A549 treated with AZD2906 at 1 μM for 4 hours (cell line): ENCODE results near the gene C20orf144. TPM values are rescaled to one million over a fixed set of nuclear protein-coding genes. Genes with fewer than 3 reads are reported as not detected.

Source experiments
- total RNA-seq: library from RNA; stranded (reverse); fragments of 200-300 nt; extraction: Qiagen RNA extraction; gene quantifications from 5 replicates; pipeline ENCODE4 v1.2.3, GENCODE V29; 2022

The C20orf144 gene
- total RNA-seq, result 0.08 to 0.13 TPM (median 0.11 TPM) in 3 of 5 replicates, not detected in the others

GRCh38 chr20:33662172-33662571 is at the start of gene C20orf144:
TSS of gene C20orf144 (plus strand) at chr20:33662327. CDS start at chr20:33662346, 19 bp downstream.

DNA sequence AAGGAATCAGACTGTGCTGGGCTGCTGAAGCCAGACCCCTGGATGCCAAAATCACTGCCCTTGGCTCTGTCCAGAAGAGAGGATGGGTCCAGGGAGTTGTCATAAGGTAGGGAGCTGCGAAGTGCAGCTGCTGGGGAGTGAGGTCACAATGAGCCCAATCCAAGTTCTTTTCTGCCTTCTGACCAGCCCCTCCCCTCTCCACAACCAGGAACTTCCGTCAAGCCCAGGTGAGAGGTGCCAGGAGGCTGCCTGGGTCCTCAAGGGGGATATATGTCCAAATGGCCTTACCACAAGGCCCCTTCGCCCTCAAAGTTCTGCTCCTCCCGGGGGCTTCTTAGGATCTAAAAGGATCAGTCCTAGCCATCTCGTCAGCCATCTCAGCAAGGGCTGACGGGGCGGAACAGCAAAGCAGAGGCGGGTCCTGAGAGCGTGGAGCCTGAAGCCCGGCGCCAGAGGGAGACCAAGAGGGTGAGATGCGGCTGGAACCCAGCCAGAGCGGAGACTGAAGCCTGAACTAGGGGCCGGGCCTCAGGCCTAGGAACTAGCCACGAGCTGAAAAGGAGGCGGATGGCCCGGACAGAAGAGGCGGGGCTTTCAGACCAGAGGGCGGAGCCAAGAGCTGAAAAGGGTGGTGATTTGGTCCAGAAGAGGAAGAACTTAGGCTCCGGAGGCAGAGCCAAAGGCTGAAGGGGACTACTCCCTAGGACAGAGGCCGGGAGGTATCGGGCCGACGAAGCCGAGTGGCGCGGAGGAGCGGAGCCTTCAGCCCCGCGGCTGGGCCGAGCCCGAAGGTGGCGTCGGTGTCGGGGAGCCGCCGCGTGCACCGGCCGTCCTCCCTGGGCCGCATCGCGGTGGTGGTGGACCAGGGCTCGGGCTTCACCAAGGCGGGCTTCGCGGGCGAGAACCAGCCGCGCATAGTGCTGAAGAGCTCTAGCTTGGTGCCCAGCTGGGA is 4.4 kb downstream of the C20orf144 start, which contains the start of gene ACTL10:
Gene ACTL10, plus strand, starts transcription at position 651 of the 952 bp plus-strand sequence. CDS start 555 bp downstream, outside the sequence.

DNA sequence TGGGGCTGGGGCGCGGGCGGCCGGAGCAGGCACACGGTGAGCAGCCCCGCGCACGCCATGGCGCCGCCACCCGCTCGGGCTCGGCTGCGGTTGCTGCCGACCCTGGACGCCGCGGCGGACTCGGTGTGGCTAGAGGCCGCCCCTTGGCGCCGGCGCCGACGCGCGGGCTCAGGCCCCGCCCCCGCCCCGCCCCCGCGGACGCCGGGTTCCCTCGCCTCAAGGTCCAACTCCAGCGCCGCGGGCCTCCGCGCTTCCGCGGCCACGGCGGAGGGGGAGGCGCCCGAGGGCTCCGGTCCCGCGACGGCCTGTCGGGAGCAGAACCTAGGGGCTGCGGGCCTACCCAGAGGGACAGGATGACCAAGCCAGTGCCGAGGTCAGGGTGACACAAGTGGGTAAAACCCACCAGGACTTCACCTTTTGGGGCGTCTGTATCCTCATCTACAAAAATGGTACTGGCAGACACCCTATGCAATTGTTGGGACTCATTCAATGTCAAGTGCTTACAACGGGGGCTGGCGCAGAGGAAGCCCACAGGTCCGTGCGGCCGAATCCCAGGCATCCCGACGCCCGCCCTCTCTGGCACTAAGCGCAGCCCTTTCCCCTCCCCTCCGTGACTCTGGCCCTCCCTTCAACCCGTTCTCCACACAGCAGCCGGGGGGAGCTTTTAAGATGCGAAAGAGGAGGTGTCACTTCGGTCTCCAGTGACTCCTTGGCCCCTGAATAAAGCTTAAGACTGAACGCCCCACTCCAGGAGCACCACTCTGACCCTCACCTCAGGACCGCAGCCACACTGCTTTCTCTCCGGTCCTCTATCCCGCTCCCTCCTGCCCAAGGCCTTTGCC is 12.4 kb downstream of the C20orf144 start, which contains the start of gene NECAB3:
Gene NECAB3, minus strand, starts transcription at position 135 of the 842 bp plus-strand sequence. Its CDS starts 76 bp downstream, at position 59.

DNA sequence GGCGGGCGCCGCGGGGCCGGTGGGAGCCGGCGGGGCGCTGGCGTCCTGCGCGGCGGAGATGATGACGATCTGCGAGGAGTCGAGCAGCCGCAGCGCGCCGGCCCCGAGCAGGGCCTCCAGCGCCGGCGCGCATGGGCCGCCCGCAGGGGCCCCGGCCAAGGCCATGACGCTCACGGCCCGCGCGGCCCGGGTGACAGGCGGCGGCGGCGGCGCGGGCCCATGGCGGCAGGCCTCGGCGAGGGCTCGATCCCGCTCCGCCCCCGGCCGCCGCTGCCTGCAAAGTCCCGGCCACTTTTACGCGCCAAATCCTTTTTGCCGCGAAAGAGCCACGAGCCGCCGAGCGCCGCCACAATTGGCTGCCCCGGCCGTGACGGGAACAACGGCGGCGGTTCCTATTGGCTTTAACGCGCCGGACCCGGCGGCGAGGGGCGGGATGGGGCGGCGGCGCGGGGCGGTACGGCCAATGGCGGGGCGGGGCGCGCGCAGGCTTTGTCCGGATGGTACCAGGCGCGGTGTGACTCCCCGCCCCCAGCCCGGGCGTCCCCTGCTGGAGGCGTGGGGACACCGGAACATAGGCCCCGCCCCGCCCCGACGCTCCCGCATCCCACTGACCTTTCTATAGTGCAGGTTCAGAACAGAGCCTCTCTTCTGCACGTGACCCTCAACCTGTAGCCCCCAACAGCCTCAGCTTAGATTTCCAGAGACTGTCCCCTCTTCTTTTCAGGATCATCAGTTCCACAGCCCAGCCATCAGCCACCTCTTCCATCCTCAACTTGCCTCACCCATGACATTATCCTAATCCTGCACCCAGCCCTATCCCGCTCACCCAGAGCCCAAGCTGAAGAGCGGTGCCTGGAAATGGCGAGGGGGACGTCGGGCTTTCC is 24.2 kb downstream of the C20orf144 start, which contains the start of gene E2F1:
Gene E2F1, minus strand, starts transcription at position 286 of the 884 bp plus-strand sequence. Its CDS starts 121 bp downstream, at position 165.

Other genes starting within 250 kb of the C20orf144 start
- 9.4 to 12.1 TPM (median 11.1 TPM) in 5 replicates for gene SNTA1, start 218.6 kb upstream of the C20orf144 start, total RNA-seq
- gene CBFA2T2, start 172.2 kb upstream of the C20orf144 start, total RNA-seq, result 4.4 to 6.2 TPM (median 5.6 TPM) in 5 replicates
- gene ACTL10, start 4.6 kb downstream of the C20orf144 start, total RNA-seq, result not detected in 5 replicates
- gene NECAB3, start 12.1 kb downstream of the C20orf144 start, total RNA-seq, result 8.9 to 12.4 TPM (median 11.6 TPM) in 5 replicates
- gene E2F1, start 24.1 kb downstream of the C20orf144 start, total RNA-seq, result 22.1 to 28.8 TPM (median 28.2 TPM) in 5 replicates
- 5.2 to 7.8 TPM (median 6.5 TPM) in 5 replicates for gene PXMP4, start 58.0 kb downstream of the C20orf144 start, total RNA-seq
- 2.7 to 4.7 TPM (median 3.9 TPM) in 5 replicates for gene ZNF341, start 69.7 kb downstream of the C20orf144 start, total RNA-seq
- 139 to 161 TPM (median 156 TPM) in 5 replicates for gene CHMP4B, start 149.0 kb downstream of the C20orf144 start, total RNA-seq